Panc1 (cell line): ENCODE data around the gene FLVCR2.

Source experiments
- CTCF ChIP-seq: fragments of 450-650 bp; IDR thresholded peaks from 2 replicates; pipeline ENCODE4 v1.5.1; 2017; ENCODE audit warnings: mild to moderate bottlenecking
- POLR2AphosphoS5 ChIP-seq: IDR thresholded peaks from 2 replicates; pipeline ENCODE4 v1.6.1; 2012; ENCODE audit warnings: mild to moderate bottlenecking, low read depth, low read length, moderate library complexity
- TF ChIP-seq, protein P1 (sequence below), 2 experiments: IDR thresholded peaks; 2 replicates each; pipeline ENCODE4 v1.6.1; 2011 to 2012; ENCODE audit warnings: low read depth in 2 of 2, control low read depth in 1 of 2, low read length in 1 of 2, mild to moderate bottlenecking in 1 of 2, moderate library complexity in 1 of 2; ENCODE audit not compliant: insufficient read depth in 1 of 2

GRCh38 chr14:75597149-75597548 is 18.7 kb downstream of the FLVCR2 start:
- no peak for TF ChIP-seq CTCF
- TF ChIP-seq, protein P1, sequence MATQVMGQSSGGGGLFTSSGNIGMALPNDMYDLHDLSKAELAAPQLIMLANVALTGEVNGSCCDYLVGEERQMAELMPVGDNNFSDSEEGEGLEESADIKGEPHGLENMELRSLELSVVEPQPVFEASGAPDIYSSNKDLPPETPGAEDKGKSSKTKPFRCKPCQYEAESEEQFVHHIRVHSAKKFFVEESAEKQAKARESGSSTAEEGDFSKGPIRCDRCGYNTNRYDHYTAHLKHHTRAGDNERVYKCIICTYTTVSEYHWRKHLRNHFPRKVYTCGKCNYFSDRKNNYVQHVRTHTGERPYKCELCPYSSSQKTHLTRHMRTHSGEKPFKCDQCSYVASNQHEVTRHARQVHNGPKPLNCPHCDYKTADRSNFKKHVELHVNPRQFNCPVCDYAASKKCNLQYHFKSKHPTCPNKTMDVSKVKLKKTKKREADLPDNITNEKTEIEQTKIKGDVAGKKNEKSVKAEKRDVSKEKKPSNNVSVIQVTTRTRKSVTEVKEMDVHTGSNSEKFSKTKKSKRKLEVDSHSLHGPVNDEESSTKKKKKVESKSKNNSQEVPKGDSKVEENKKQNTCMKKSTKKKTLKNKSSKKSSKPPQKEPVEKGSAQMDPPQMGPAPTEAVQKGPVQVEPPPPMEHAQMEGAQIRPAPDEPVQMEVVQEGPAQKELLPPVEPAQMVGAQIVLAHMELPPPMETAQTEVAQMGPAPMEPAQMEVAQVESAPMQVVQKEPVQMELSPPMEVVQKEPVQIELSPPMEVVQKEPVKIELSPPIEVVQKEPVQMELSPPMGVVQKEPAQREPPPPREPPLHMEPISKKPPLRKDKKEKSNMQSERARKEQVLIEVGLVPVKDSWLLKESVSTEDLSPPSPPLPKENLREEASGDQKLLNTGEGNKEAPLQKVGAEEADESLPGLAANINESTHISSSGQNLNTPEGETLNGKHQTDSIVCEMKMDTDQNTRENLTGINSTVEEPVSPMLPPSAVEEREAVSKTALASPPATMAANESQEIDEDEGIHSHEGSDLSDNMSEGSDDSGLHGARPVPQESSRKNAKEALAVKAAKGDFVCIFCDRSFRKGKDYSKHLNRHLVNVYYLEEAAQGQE (IDR thresholded peaks at IDR 0.05; ENCODE audit: insufficient read depth in 1 of 2, low read depth in 2 of 2, low read length in 1 of 2) = no peak
- TF ChIP-seq POLR2AphosphoS5 = no peak
